ENCODE measurements around the gene TECRL. TPM values are rescaled to one million over a fixed set of nuclear protein-coding genes. Genes with fewer than 3 reads are reported as not detected.

The TECRL gene
- total RNA-seq, 6 experiments from 2014 or later = not detected

DNA sequence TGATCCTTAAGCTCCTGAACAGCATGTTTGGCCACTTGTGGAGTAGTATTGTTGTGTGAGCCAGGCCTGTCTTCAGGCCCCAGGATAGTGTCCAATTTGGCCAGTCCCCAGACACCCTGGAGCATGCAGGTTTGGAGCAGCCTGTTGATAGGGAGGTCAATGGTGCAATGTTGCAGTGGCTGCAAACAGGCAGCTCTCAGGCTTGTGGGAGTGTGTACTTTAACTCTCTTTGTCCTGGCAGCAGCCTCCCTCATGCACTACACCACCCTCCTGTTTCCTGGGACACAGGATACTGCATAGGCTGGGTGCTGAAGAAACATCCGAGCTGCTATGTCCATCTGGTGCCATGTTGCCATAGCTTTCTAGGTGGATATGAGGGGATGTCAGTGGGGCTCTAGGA, 24.0 kb downstream of the TECRL start:
- Mint-ChIP-seq H3K9me3 (peaks cover 16% of the 10 kb centered on the region), H3K27me3 (ENCODE audit: insufficient read depth) (no peaks in the 10 kb centered on the region), H3K4me3 (no peak overlapping the region), H3K36me3 (ENCODE audit: low read depth) (no peaks in the 10 kb centered on the region), H3K4me1 (ENCODE audit: low read depth) (no peaks in the 10 kb centered on the region), H3K27ac (no peak overlapping the region)
- TF ChIP-seq, protein P1, sequence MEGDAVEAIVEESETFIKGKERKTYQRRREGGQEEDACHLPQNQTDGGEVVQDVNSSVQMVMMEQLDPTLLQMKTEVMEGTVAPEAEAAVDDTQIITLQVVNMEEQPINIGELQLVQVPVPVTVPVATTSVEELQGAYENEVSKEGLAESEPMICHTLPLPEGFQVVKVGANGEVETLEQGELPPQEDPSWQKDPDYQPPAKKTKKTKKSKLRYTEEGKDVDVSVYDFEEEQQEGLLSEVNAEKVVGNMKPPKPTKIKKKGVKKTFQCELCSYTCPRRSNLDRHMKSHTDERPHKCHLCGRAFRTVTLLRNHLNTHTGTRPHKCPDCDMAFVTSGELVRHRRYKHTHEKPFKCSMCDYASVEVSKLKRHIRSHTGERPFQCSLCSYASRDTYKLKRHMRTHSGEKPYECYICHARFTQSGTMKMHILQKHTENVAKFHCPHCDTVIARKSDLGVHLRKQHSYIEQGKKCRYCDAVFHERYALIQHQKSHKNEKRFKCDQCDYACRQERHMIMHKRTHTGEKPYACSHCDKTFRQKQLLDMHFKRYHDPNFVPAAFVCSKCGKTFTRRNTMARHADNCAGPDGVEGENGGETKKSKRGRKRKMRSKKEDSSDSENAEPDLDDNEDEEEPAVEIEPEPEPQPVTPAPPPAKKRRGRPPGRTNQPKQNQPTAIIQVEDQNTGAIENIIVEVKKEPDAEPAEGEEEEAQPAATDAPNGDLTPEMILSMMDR (IDR thresholded peaks at IDR 0.05) = no peak
- DNase-seq = no peak

DNA sequence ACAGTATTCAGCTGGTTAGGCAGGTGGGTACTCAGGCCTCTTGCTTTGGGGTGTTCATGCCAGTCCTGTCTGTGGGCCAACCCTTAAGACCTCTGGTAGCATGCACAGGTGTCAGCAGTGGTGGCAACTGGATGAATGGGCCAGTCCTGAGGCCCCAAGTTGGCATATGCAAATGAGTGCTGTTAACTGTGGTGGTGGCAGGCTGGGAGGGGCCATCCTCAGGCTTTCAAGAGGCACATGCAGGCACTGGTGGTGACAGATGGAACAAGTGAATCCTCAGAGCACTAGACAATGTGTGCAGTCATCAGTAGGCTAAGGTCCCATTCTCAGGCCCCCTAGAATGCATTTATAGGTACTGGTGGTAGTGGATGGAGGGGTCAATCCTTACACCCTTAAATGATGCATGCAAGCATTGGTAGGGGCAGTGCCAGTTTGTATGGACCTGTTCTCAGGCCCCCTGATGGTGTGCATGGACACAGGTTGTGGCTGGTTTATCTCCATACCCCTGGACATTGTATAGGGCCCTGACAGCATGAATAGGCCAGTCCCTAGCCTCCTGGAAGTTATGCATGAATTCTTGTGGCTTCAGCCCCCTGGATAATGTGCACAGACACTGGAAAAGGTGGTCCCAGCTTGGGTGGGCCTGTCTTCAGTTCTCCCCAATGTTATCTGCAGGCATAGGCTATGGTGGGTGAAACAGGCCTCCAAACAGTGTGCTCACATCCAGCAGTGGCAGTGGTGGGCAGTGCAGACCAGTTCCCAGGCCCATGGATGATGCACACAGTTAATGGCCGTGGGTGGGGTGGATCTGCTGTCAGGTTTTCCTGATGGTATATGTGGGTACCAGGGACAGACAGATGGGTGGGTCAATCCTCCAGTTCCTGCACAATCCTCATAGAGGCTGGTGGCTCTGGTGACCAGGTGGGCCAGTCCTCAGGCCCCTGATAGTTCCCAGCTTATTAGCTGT, 24.7 kb downstream of the TECRL start:
- Mint-ChIP-seq H3K4me1 (ENCODE audit: low read depth) (no peaks in the 10 kb centered on the region), H3K27ac (no peak overlapping the region), H3K36me3 (ENCODE audit: low read depth) (no peaks in the 10 kb centered on the region), H3K27me3 (ENCODE audit: insufficient read depth) (no peaks in the 10 kb centered on the region), H3K9me3 (peaks cover 17% of the 10 kb centered on the region), H3K4me3 (no peak overlapping the region)
- DNase-seq = no peak
- TF ChIP-seq, protein P1 (IDR thresholded peaks at IDR 0.05) = no peak

DNA sequence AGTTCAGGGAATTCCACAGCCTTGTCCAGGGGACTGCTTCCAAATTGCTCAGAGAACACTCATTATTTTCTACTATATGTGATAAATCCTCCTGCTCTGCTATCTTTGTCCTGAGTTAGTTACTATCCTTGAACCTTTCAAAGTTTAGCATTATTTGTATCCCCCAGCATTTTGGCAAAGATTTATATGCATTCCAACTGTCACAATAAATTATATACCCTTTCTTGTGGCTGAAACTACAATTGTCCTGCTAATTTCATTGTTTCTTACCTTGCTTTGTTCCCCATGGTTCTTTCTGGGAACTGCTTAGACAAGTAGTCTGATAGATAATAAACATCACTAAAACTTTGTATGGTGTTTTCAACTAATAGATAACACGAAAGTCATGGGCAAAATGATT, 40.5 kb downstream of the TECRL start:
- no peaks in the 10 kb centered on the region for H3K36me3 Mint-ChIP-seq (ENCODE audit: low read depth)
- TF ChIP-seq, protein P1 (IDR thresholded peaks at IDR 0.05) = no peak
- no peak for DNase-seq
- H3K27ac Mint-ChIP-seq = no peak overlapping the region
- no peaks in the 10 kb centered on the region for H3K27me3 Mint-ChIP-seq (ENCODE audit: insufficient read depth)
- H3K4me1 Mint-ChIP-seq (ENCODE audit: low read depth) = no peaks in the 10 kb centered on the region
- no peak overlapping the region for H3K4me3 Mint-ChIP-seq
- H3K9me3 Mint-ChIP-seq = peaks cover 17% of the 10 kb centered on the region

GRCh38 chr4:64361399-64361740, 47.9 kb downstream of the TECRL start:
- no peaks in the 10 kb centered on the region for H3K4me1 Mint-ChIP-seq (ENCODE audit: low read depth)

DNA sequence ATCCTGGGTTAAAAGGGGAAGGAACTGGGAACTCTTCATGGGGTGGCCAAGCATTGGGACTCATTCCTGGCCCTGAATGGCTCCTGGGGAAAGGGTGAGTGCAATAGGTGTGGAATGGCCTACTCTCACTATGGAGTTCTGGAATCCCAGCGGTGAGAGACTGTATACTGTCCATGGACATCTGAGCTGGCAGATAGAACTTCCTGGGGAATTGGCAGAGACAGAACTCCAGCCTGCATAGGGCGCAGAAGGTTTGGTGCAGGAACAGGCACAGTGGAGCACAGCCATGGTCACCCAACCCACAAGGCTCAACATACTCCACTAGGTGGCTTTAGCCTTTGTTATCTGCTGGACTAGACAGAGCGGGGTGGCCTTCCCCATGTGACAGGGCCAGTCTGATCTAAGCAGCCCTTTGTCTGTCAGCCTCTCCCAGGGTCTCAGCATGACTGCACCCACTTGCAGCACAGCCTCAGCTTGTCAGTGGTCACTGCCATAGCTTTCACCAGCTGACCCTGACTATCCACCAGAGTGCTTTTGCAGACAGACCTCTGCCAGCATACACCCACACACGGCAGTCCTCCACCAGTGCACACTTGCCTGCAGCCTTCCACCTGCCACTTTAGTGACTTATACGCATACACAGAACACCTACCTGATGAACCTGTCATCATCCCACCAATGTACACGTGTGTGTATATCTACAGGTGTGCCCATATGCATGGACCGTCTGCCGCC, 48.4 kb downstream of the TECRL start:
- TF ChIP-seq, protein P1 (IDR thresholded peaks at IDR 0.05) = no peak
- Mint-ChIP-seq H3K27ac (no peak overlapping the region), H3K4me1 (ENCODE audit: low read depth) (no peaks in the 10 kb centered on the region), H3K4me3 (no peak overlapping the region), H3K36me3 (ENCODE audit: low read depth) (no peaks in the 10 kb centered on the region), H3K9me3 (peaks cover 29% of the 10 kb centered on the region), H3K27me3 (ENCODE audit: insufficient read depth) (peaks cover 1% of the 10 kb centered on the region; the same call in 1 of the 2 replicates)
- no peak for DNase-seq

More at GRCh38 chr4:64361399-64361740, 47.9 kb downstream of the TECRL start:
- DNase-seq = no peak
- H3K36me3 Mint-ChIP-seq (ENCODE audit: low read depth) = no peaks in the 10 kb centered on the region
- H3K27ac Mint-ChIP-seq = no peak overlapping the region
- peaks cover 1% of the 10 kb centered on the region; the same call in 1 of the 2 replicates for H3K27me3 Mint-ChIP-seq (ENCODE audit: insufficient read depth)
- H3K4me3 Mint-ChIP-seq = no peak overlapping the region
- TF ChIP-seq, protein P1 (IDR thresholded peaks at IDR 0.05) = no peak
- peaks cover 24% of the 10 kb centered on the region for H3K9me3 Mint-ChIP-seq
